GM13976 (cell line): ENCODE results near the gene VCP.
"Not testable (repeated sequence)": the region's sequence is repeated elsewhere in the genome, so short reads cannot be mapped to it uniquely, and the experiment has no call there.

Source experiments
- DNase-seq: peaks from one replicate; pipeline ENCODE4 v3.0.0; 2012; ENCODE audit warnings: low spot score
- CTCF ChIP-seq: IDR thresholded peaks from 2 replicates; pipeline ENCODE4 v1.5.1; 2012; ENCODE audit warnings: borderline replicate concordance, mild to moderate bottlenecking; ENCODE audit not compliant: insufficient read depth; ENCODE audit errors: extremely low read depth, missing control alignments, control extremely low read depth
- in situ Hi-C: fragments of 300-500 bp; cut with MboI; formaldehyde crosslinking; loops from one replicate; pipeline ENCODE4 v1.12.0; 2022; ENCODE audit warnings: low sequenced_read_pairs, mixed read lengths, inconsistent platforms; ENCODE audit not compliant: unreplicated experiment

Gene VCP

GRCh38 chr9:35027374-35027773 is 45.1 kb downstream of the VCP start:
- in situ Hi-C loops, result no loop called here
- DNase-seq, result no peak
- no peak for TF ChIP-seq CTCF

- TF ChIP-seq CTCF, result no peak
- in situ Hi-C loops, result no loop called here
- DNase-seq, result no peak
These were observed 45.8 kb downstream of the VCP start for GRCh38 chr9:35026671-35027070.

DNA sequence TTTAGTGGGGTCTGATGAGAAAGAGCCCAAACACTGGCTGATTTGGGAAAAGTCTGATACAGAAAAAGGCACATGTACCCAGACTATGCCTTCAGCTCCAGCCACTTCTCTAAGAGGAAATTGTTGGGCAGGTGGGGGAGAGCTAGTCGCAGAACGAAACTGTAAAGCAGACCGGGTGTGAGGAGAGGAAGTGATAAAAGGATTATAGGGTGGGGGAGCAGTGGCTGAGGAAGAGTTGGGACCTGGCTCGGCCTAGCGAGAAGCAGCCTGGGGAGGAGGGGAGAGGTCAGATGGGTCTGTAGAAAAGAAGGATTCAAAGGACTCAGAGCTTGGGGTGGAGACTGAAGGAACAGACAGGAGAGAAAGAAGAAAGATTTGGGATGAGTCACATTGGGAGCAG is 49.0 kb downstream of the VCP start:
- DNase-seq, in situ Hi-C loops: not testable (repeated sequence)

DNA sequence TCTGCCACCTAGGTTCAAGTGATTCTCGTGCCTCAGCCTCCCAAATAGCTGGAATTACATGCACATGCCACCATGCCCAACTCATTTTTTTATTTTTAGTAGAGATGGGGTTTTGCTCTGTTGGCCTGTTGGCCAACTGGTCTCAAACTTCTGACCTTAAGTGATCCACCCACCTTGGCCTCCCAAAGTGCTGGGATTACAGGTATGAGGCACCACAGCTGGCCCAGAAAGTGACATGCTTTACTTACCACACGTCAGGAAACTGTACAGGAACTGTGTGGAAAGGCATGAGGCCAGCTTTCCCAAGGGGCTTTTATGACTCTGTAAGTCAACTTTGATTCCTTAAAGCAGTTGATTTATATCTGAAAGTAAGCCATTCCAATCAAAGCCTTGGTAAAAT is 57.9 kb downstream of the VCP start:
- in situ Hi-C loops, result no loop called here
- DNase-seq, result no peak
- no peak for TF ChIP-seq CTCF

- no peak for DNase-seq
- no peak for TF ChIP-seq CTCF
- in situ Hi-C loops, result no loop called here
These were observed 62.0 kb downstream of the VCP start for GRCh38 chr9:35010351-35010958.
